ENCODE measurements around the gene FHL3.

FHL3 gene

GRCh38 chr1:38012363-38013226, 7.3 kb upstream of the FHL3 start, which contains the start of gene UTP11:
Gene UTP11 (plus strand): TSS chr1:38012734. CDS start chr1:38012803, 69 bp downstream.
- peak; percentile 92 to 99 for DNase-seq

DNA sequence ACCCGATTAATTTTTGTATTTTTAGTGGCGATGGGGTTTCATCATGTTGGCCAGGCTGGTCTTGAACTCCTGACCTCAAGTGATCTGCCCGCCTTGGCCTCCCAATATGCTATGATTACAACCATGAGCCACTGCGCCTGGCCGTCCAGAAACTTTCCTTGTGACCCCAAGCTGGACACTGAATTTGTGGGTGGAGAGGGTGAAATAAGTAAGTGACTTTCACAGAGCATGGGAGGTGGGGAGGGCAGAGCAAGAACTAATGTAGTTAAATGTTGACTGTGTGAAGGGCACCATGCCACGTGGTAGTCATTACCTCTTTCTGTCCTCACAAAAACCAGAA, 4.5 kb upstream of the FHL3 start:
- no peak for DNase-seq

GRCh38 chr1:38009088-38009840, 4.0 kb upstream of the FHL3 start:
- peak in 1 of 2 experiments; percentile 9 for DNase-seq

- DNase-seq, result no peak
These were observed 904 bp upstream of the FHL3 start for GRCh38 chr1:38006008-38006828.

- DNase-seq, result no peak
These were observed 818 bp downstream of the FHL3 start for GRCh38 chr1:38004284-38005108.

- no peak for DNase-seq
These were observed 1.8 kb downstream of the FHL3 start for GRCh38 chr1:38003261-38004250.

DNA sequence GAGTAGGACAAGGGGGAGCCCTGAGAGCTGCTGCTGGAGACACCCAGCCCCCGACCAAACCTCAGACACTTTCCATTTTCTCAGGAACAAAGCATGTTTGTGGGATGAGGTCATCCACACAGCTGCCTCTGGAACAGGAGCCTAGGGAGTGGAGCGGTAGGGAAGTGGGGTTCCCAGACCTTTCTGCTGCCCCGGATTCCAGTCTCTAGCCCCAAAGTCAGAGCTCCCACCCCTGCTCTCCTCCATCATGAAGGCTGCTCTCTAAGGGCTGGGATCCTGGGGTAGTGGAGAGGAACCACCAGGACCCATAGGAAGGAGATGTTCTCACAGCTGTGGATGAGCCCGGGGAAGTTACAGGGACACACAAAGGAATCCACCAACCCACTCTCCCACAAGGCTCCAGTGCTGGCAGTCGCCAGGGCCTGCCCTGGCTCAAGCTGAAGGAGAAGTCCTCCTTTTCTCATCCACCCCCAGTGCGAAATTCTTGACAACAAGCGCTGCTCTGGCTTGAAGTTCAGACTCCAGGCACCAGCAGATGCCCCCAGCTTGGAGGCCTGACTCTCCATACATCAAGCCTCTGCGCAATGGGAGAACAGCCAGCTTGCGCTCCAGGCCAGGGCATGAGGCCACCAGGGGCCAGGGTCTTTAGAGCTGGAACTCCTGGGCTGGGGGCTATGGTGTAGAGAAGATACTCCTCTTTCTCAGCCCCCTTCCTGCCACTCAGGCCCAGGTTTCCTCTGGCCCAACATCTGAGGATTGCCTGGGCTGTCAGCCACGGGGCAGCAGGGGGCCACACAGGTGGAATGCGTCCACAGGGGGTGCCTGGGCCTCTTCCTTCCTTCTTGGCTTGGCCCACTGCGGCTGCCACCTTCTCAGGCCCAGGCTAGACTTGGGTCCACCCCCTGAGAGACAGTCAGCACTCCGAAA, 4.5 kb downstream of the FHL3 start:
- peak in 1 of 2 experiments; percentile 29 for DNase-seq

- DNase-seq, result no peak
These were observed 5.1 kb downstream of the FHL3 start for GRCh38 chr1:38000233-38000528.

DNA sequence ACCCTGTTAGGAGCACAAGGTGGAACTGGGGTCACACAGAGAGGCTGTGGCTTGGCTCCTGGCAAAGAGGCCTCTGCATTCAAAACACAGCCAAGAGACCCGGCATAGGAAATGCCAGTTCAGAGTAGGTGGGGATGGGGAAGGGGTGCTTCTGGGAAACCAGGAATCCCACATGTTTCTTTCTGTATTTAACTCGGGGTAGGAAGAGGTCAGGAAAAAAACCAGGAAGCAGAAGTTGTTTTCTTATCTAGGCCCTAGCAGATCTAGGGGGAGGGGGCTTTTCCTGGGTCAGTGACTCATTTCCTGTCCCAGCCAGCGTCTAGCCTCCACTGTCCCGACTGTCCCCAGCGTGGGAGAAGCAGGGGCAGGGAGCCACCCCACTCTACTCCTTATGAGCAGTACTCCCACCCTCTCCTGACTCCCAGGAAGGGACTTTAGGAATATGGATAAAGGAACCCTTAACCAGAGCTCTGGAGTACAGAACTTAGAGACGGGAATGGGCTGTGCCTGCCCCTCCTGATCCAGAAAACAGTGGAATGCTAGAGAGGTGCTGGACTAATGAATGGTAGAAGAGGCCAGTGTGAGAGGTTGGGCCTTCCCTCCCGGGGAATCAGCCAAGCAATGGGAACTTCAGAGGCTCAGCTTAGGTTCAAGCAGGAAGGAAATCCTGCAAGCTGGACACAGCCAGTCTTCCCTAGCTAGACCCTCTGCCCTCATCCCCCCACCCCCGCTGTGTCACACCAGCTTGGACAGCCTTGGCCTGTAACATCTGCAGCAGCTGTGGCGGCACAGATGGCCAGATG, 5.7 kb downstream of the FHL3 start:
- DNase-seq, result peak; percentile 41 to 64

DNA sequence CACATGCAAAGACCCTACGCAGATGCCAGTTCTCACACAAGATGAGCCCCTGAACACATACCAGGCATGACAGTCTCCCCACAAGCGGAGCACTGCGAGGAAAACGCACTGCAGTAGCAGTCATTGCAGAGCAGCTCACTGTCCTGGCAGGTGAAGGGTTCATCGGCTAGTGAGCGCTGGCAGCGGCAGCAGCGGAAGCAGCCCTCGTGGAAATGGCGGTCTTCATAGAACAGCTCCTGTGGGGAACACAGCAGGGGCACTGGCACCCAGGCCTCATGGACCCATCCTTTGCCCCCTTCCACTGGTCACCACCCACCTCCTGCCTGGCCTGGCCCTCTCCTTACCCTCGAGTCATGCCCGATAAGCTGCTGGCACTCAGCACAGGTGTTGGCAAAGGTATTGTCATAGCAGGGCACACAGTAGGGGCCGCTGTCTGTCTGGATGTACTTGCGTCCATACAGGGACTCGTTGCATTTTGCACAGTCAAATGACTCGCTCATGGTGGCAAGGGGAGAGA, 6.3 kb downstream of the FHL3 start:
- DNase-seq, result no peak

DNA sequence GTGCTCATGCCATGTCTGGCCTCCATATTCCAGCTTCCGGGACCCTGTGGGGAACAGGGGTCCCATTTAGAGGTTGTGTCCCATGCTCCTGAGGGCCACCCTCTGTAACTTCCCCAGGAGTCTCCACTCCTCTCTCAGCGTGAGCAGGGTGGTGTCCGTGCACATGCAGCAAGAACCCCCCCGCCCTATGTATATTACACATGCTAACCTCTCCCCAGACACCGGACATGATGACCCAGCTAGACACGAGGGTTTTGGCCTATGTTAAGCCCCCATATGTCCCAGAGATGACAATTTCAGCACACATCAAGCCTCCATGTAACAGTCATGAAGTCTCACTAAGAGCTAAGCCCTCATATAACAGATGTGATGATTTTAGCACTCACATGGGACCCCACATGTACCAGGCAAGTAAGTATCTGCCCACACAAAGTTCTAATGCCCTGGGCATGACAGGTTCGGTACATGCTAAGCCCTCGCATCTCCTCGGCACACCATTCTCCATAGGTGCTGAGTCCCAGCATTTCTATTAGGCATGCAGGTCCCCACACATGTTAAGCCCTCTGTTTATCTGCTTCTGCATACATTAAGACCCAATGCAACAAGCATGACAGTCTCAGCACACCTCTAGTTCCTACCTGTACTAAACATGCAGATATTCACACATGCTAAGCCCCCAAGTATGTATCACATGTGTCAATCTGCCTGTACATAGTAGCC, 7.1 kb downstream of the FHL3 start:
- DNase-seq, result no peak

- no peak for DNase-seq
These were observed 7.8 kb downstream of the FHL3 start for GRCh38 chr1:37997256-37998088.

- no peak for DNase-seq
These were observed 9.5 kb downstream of the FHL3 start for GRCh38 chr1:37995751-37996345.

GRCh38 chr1:37994886-37995566, 10.3 kb downstream of the FHL3 start:
- DNase-seq, result no peak

DNA sequence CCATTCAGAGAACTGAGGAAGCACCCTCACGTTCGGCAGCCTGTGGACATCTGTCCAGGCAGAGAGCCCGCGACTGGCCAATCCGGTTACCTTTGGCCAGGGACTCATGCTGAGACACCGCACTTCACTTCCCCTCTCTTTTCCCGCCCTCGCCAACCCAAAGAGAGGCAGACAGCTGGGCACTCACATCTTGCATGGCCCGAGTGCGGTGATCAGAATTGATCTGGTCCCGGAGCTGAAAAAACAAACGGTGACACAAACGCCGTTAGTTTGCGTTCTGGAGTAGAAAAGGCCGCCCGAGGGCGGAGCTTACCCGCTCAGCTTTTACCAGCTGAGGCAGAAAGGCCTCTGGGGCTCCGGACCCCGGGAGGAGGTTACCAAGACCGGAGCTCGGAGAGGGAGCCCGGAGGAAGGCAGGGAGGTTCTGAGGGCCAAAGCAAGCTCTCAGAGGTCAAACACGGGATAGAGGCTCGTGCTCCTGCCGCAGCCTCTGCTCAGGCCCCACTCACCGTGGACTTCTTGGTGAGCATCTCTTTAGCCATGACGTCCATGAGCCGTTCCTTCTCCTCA, 15.9 kb downstream of the FHL3 start:
- no peak for DNase-seq

DNA sequence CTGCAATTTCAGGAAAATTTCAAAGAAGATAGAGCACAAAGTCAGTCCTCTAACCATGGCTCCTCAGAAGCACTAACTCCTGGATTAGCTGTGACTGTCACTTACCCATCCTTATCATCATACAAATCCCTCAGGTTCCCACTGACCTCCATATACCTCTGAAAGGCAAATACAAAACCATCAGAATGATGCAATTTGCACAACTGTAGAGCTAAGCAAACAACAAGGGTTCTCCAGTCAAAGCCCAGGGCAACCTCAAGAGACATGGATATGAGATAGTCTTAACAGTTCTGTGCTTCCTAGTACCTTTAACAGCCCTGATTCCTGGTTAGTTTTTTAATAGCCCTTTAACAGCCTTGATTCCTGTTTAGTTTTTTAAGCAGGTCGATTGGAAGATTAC, 17.6 kb downstream of the FHL3 start:
- DNase-seq, result no peak

Data from SW 1271 (cell line).